Measurements from ENCODE around the gene SORCS2.

SORCS2 gene

DNA sequence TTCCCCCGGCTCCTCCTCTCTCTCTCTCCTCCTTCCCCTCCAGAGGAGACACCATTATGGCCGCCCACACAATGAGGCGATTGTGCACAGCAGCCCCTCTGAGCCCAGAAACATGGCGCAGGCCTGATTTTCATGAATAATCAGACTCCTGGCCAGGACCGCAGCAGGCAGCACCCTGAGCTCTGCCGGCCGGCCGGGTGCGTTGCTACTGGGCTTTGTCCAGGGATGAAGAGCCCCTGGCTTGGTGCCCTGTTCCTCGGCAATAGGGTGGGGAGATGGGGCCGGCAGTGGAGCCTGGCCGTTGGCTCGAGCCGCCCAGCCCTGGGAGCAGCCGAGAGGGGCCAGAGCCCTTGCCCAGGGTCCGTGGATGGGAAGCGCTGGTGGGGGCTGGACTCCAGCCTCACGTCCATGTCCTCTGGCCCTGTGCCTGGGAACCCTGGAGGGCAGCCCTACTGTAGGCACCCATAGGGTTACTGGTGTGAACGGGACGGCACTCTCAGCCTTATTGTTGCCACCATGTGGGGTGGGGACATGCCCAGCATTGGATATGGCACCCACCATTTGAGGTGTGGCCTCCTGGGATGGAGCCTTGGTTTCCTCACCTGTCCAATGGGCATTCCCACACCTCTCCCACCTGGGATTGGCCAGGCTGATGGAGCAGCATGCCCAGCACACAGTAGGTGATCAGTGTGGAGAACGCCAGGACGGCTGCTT lies 103.0 kb downstream of the SORCS2 start:
- DNase-seq: no peak

GRCh38 chr4:7295911-7296660 lies 103.7 kb downstream of the SORCS2 start:
- no peak for DNase-seq

GRCh38 chr4:7296661-7297335 lies 104.5 kb downstream of the SORCS2 start:
- no peak for DNase-seq

DNA sequence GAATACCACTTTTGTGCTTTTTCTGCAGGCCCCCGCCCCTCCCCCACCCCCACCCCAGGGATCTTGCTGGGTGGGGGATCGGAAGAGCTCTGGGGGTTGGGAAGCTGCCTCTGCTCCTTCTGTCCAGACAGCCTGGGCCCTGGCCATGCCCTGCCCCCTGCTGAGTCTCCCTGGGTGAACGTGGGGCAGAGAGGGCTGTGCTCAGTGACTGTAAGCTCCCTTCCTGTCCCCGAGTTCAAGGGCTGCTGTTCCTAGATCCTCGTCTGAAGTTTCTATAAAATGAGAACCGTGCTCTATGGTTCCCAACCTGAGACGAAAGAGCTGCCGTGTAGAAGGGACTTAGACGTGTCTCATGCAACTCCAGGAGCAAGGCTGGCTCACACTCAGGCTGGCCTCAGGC lies 105.0 kb downstream of the SORCS2 start:
- no peak for DNase-seq

DNA sequence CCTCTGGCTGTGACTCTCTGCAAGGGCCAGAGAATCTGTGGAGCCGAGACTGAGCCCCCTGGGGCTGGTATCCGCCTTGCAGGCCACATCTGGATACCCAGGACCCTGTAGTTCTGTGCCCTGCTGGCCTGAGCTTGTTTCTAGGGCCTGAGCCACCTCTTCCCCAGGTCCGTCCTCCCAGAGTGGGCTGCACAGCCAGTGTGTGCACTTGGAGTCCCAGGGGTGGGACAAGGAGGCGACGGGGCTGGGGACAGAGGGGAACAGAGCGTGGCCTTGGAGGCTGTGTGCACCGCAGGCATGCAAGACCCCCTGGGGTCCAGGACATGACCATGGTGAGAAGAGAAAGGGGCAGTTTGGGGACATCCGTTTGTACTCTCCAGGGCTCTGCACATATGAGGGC lies 105.5 kb downstream of the SORCS2 start:
- no peak for DNase-seq

DNA sequence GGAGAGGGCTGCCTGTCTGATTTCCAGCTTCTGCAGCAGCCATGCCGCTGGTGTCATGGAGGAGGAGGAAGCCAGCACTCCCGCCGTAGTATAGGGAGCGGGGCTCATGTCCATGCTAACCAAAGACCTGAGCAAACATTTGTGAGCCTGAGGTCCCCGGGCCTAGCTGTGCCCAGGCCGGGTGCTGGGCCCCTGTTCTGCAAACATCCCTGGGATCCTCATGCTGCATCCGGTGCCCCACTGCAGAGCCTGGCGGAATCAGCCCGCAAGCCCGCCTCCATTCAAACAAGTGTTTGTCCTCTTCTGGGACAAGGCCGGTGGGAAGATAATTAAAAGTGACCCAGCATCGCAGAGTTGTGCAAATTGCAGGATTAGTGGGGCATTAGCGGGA lies 106.3 kb downstream of the SORCS2 start:
- DNase-seq: no peak

GRCh38 chr4:7299010-7299907 lies 106.9 kb downstream of the SORCS2 start:
- no peak for DNase-seq

DNA sequence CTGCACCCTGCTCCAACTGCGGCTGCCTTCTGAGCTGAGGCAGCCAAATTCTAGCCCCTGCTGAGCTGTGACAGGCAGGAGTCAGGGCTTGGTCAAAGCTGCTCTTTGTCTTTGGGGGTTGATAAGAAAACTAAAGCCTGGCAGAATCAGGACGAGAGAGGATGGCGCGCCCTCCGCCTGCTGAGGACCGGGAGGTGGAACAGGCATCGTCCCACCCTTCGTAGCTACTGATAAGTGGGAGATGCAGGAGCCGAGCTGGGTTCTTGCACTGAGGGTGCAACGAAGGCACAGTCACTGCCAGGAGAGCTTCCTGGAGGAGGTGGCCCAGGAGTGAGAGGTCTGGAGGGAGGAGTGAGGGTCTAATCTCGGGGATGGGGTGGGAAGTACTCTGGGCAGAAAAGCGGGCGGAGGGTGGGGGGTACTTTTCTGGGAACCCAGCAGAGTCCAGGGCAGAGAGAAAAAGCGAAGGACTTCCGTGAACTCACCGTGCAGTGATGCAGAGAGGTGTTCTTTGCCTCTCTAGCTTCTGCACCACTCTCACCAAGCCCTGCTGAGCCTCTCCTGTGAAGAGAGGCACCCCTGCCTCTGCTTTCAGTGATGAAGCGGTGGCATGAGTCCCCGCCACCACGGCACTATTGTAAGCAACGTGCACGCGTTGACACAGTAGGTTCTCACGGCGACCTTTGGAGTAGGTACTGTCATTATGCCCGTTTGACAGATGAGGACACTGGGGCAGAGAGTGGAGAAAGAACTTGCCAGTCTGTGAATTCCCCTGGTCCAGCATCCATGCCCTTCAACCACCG lies 107.8 kb downstream of the SORCS2 start:
- no peak for DNase-seq

DNA sequence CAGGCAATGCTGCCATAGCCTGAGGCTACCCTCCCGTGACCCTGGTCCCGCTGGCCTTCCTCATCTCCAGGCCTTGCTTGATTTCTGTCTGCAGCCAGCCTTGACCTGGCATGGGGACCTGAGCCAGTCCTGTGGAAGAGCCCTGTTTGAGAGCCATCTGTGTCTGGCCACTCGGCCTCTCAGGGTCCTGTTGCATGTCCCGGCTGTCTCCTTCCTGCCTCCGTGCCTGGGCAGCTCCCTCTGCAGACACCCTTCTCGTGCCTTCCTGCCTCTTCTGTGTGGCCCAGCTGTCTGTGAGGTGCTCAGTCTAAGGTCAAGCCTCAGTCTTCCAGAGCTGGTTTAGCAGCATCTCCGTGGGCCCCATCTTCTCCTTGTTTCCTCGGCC lies 108.4 kb downstream of the SORCS2 start:
- no peak for DNase-seq

- no peak for DNase-seq
Measured at GRCh38 chr4:7301126-7301785, 108.9 kb downstream of the SORCS2 start.

GRCh38 chr4:7301846-7302630 lies 109.7 kb downstream of the SORCS2 start:
- DNase-seq: no peak

- DNase-seq: no peak
Measured at GRCh38 chr4:7302781-7303404, 110.6 kb downstream of the SORCS2 start.

GRCh38 chr4:7303561-7303960 lies 111.2 kb downstream of the SORCS2 start:
- no peak for DNase-seq

DNA sequence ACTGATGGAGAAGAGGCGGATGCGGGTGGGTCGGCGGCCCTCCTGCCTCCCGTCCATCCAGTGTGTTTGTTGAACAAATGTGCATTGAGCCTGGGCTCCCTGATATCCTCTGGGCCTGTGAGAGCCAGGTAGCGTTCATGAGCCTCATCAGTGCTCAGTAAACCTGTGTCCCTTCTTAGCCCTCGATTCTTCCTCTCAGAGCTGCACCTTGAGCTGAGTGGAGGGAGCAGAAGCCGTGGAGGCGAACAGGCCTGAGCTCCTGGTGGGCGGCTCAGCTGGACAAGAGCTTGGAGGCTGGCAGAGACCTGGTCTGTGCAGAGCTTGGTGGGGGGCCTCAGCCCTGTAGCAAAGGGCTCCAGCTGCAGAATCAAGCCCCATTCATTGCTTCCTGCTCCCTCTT lies 112.1 kb downstream of the SORCS2 start:
- DNase-seq: no peak

- no peak for DNase-seq
Measured at GRCh38 chr4:7306021-7306965, 114.0 kb downstream of the SORCS2 start.

GRCh38 chr4:7306986-7307385 lies 114.6 kb downstream of the SORCS2 start:
- DNase-seq: no peak

DNA sequence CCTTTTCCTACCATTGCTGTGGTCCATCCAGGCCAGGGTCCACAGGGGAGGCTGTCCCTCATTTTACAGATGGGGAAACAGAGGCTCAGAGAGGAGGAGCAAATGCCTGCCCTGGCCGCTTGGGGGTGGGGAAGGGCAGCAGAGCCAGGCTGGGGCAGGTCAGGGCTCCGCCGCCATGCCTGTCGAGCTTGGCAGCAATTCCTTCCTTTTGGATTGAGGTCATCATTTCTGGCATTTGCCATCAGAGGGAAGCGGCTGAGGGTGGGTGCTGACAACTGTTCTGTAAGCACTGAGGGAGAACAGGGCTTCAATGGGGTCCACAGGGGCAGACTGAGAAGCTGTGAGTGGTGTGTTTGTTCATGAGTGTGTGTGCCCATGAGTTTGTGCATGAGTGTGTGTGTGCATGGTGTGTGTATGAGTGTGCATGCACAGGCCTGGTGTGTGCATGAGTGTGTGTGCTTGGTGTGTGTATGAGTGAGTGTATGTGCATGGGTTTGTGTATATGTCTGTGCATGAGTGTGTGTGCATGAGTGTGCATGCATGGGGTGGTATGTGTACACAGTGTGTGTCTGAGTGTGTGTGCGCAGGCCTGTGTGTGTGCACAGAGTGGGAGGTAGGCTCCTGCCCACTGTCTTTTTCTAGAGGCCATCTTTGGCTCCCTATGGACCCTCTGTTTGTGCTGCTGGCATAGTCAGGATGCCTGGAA lies 115.2 kb downstream of the SORCS2 start:
- DNase-seq: no peak

DNA sequence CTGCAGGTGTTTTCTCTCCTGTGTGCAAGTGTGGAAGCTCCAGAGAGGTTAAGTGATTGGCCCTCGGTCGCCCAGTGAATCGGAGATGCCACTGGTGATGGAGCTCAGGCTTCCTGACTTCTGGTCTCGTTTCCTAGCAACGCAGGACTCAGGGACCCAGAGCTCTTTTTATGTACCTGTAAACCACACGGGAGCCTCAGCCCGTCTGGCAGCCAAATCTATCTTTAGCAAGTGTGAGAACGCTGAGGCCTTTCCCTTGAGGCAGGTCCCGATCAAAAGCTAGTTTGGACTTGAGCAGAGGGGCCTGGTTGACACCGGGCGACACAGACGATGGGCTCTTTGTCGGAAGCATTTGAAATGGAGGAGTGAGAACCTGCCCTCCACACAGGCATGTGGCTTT lies 116.8 kb downstream of the SORCS2 start:
- DNase-seq: no peak

All from stimulated activated CD4-positive, alpha-beta T cell treated with anti-CD3 and anti-CD28 coated beads, Interleukin-4, amount 100 ng/mL, for 1 hour (primary cell).